ENCODE measurements around the gene ADAMTS2. TPM values are rescaled to one million over a fixed set of nuclear protein-coding genes. Genes with fewer than 3 reads are reported as not detected.

ADAMTS2 gene
- total RNA-seq, 4 donors from 2014 or later, result 2.3 to 10.6 (median 3.0) TPM

GRCh38 chr5:179306191-179307012, 38.9 kb downstream of the ADAMTS2 start:
- TF ChIP-seq POLR2A (IDR thresholded peaks at IDR 0.05), result no peak
- TF ChIP-seq, protein P1, sequence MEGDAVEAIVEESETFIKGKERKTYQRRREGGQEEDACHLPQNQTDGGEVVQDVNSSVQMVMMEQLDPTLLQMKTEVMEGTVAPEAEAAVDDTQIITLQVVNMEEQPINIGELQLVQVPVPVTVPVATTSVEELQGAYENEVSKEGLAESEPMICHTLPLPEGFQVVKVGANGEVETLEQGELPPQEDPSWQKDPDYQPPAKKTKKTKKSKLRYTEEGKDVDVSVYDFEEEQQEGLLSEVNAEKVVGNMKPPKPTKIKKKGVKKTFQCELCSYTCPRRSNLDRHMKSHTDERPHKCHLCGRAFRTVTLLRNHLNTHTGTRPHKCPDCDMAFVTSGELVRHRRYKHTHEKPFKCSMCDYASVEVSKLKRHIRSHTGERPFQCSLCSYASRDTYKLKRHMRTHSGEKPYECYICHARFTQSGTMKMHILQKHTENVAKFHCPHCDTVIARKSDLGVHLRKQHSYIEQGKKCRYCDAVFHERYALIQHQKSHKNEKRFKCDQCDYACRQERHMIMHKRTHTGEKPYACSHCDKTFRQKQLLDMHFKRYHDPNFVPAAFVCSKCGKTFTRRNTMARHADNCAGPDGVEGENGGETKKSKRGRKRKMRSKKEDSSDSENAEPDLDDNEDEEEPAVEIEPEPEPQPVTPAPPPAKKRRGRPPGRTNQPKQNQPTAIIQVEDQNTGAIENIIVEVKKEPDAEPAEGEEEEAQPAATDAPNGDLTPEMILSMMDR (IDR thresholded peaks at IDR 0.05), result no peak
- no peak overlapping the region for H3K4me3 ChIP-seq (ENCODE audit: low read depth, poor library complexity, severe bottlenecking)
- WGBS, 2 donors, result 84 to 86% methylated on average over 7 of the region's 7 CpGs
- intact Hi-C loops (cut with DNase I; ENCODE audit: low total_unique reads), result no loop called here
- DNase-seq (ENCODE audit: low spot score in 2 of 2), result no peak

- no peak overlapping the region for H3K4me3 ChIP-seq (ENCODE audit: low read depth, poor library complexity, severe bottlenecking)
- WGBS, 2 donors, result 73 to 88% methylated on average over 1 of the region's 1 CpG
- DNase-seq (ENCODE audit: low spot score in 2 of 2), result no peak
- TF ChIP-seq POLR2A (IDR thresholded peaks at IDR 0.05), result no peak
- TF ChIP-seq, protein P1 (IDR thresholded peaks at IDR 0.05), result no peak
- intact Hi-C loops (cut with DNase I; ENCODE audit: low total_unique reads), result no loop called here
Measured at GRCh38 chr5:179304871-179305270, 40.4 kb downstream of the ADAMTS2 start.

DNA sequence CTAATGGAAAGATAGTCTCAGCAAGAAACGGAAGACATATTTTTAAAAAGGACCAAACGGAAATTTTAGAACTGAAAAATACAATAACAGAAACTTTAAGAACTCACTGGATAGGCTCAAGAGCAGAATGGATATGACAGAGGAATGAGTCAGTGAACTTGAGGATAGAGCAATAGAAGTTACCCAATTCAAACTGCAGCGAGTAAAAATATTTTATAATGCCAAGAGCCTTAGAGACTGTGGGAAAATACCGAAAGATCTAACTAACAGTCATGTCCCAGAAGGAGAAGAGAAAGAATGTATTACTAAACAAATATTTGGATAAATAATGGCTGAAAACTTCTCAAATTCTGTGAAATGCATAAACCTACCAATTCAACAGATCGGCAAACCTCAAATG, 40.8 kb downstream of the ADAMTS2 start:
- H3K4me3 ChIP-seq (ENCODE audit: low read depth, poor library complexity, severe bottlenecking), result no peak overlapping the region
- 77 to 82% methylated on average over 5 of the region's 5 CpGs for WGBS, 2 donors
- DNase-seq (ENCODE audit: low spot score in 2 of 2), result no peak
- intact Hi-C loops (cut with DNase I; ENCODE audit: low total_unique reads), result no loop called here
- TF ChIP-seq POLR2A (IDR thresholded peaks at IDR 0.05), result no peak
- TF ChIP-seq, protein P1 (IDR thresholded peaks at IDR 0.05), result no peak

GRCh38 chr5:179303451-179304200, 41.6 kb downstream of the ADAMTS2 start:
- no peak overlapping the region for H3K4me3 ChIP-seq (ENCODE audit: low read depth, poor library complexity, severe bottlenecking)
- DNase-seq (ENCODE audit: low spot score in 2 of 2), result peak in 1 of 2 donors; percentile 53
- intact Hi-C loops (cut with DNase I; ENCODE audit: low total_unique reads), result no loop called here
- TF ChIP-seq, protein P1 (IDR thresholded peaks at IDR 0.05), result no peak
- TF ChIP-seq POLR2A (IDR thresholded peaks at IDR 0.05), result no peak
- WGBS, 2 donors, result 81 to 85% methylated on average over 14 of the region's 14 CpGs

- peak in 1 of 2 donors; percentile 65 for DNase-seq (ENCODE audit: low spot score in 2 of 2)
- no peak overlapping the region for H3K4me3 ChIP-seq (ENCODE audit: low read depth, poor library complexity, severe bottlenecking)
- intact Hi-C loops (cut with DNase I; ENCODE audit: low total_unique reads), result no loop called here
- TF ChIP-seq, protein P1 (IDR thresholded peaks at IDR 0.05), result no peak
- no peak for TF ChIP-seq POLR2A (IDR thresholded peaks at IDR 0.05)
- WGBS, 2 donors, result 80 to 85% methylated on average over 13 of the region's 13 CpGs
Measured at GRCh38 chr5:179302499-179303185, 42.6 kb downstream of the ADAMTS2 start.

All from lower leg skin (tissue), 4 donors.